GM10266 (cell line): ENCODE data around the gene SLC49A3.
"Not testable (repeated sequence)": the region's sequence is repeated elsewhere in the genome, so short reads cannot be mapped to it uniquely, and the experiment has no call there.

ENCODE experiments used
- DNase-seq: peaks from one replicate; pipeline ENCODE4 v3.0.0; 2012; ENCODE audit errors: extremely low spot score
- CTCF ChIP-seq: IDR thresholded peaks from 2 replicates; pipeline ENCODE4 v1.5.1; 2012; ENCODE audit warnings: mild to moderate bottlenecking, low read depth; ENCODE audit not compliant: control insufficient read depth, insufficient read depth; ENCODE audit errors: missing control alignments

Gene SLC49A3

GRCh38 chr4:710916-711315 lies 22.0 kb upstream of the SLC49A3 start:
- DNase-seq = no peak
- TF ChIP-seq CTCF = no peak

- no peak for TF ChIP-seq CTCF
- no peak for DNase-seq
These were observed 21.2 kb upstream of the SLC49A3 start for GRCh38 chr4:710116-710515.

GRCh38 chr4:709348-709747 lies 20.4 kb upstream of the SLC49A3 start:
- no peak for DNase-seq
- no peak for TF ChIP-seq CTCF

GRCh38 chr4:708631-708933 lies 19.6 kb upstream of the SLC49A3 start:
- no peak for DNase-seq
- TF ChIP-seq CTCF = no peak

GRCh38 chr4:707929-708630 lies 19.1 kb upstream of the SLC49A3 start:
- TF ChIP-seq CTCF = no peak

GRCh38 chr4:706834-707598 lies 18.1 kb upstream of the SLC49A3 start:
- no peak for TF ChIP-seq CTCF
- DNase-seq = no peak

More at GRCh38 chr4:707929-708630, 19.1 kb upstream of the SLC49A3 start:
- no peak for DNase-seq

GRCh38 chr4:706083-706633 lies 17.2 kb upstream of the SLC49A3 start:
- not testable (repeated sequence) for DNase-seq
